OCI-LY1 (cell line): Measurements from ENCODE around the gene FBXL19.

Experiments
- H2AFZ ChIP-seq: fragments of 200-600 bp; sonication (generic), shearing (Covaris generic); 2 replicates; pipeline ENCODE4 v1.6.0; 2014; ENCODE audit warnings: antibody characterized with exemption, mild to moderate bottlenecking, low read length
- H3F3A ChIP-seq: fragments of 200-600 bp; sonication (generic), shearing (Covaris generic); 2 replicates; pipeline ENCODE4 v1.6.0; 2014; ENCODE audit warnings: mild to moderate bottlenecking, antibody characterized with exemption, low read length, moderate library complexity; ENCODE audit not compliant: insufficient read depth
- H3K27ac ChIP-seq: fragments of 200-600 bp; sonication (generic); 2 replicates; pipeline ENCODE4 v1.5.1; 2014; ENCODE audit warnings: low read length, mixed run types, mild to moderate bottlenecking, low read depth; ENCODE audit not compliant: poor library complexity, severe bottlenecking
- H3K27me3 ChIP-seq: fragments of 200-600 bp; sonication (generic); 2 replicates; pipeline ENCODE4 v1.6.0; 2014; ENCODE audit warnings: antibody characterized with exemption, mild to moderate bottlenecking, low read length, moderate library complexity; ENCODE audit not compliant: insufficient read depth
- H3K36me3 ChIP-seq: fragments of 200-600 bp; sonication (generic); 2 replicates; pipeline ENCODE4 v1.6.1; 2014; ENCODE audit warnings: mild to moderate bottlenecking, antibody characterized with exemption, low read length, moderate library complexity, mixed read lengths; ENCODE audit not compliant: insufficient read depth
- H3K4me1 ChIP-seq: fragments of 200-600 bp; sonication (generic); 2 replicates; pipeline ENCODE4 v1.5.1; 2014; ENCODE audit warnings: mild to moderate bottlenecking, low read length, moderate library complexity; ENCODE audit not compliant: insufficient read depth, severe bottlenecking
- H3K4me2 ChIP-seq: fragments of 200-600 bp; sonication (generic), shearing (Covaris generic); 2 replicates; pipeline ENCODE4 v1.6.1; 2014; ENCODE audit warnings: low read length
- H3K4me3 ChIP-seq: fragments of 200-600 bp; sonication (generic); 2 replicates; pipeline ENCODE4 v1.5.1; 2014; ENCODE audit warnings: low read length, low read depth, mild to moderate bottlenecking, mixed read lengths; ENCODE audit not compliant: poor library complexity, severe bottlenecking
- H3K79me2 ChIP-seq: fragments of 200-600 bp; shearing (Covaris generic); 2 replicates; pipeline ENCODE4 v1.6.1; 2016; ENCODE audit warnings: mixed run types, low read length, mixed read lengths; ENCODE audit not compliant: insufficient read depth
- H3K9ac ChIP-seq: fragments of 200-600 bp; sonication (generic), shearing (Covaris generic); 2 replicates; pipeline ENCODE4 v1.6.1; 2014; ENCODE audit warnings: mild to moderate bottlenecking, low read length, mixed read lengths
- H3K9me2 ChIP-seq: fragments of 200-600 bp; sonication (generic), shearing (Covaris generic); 2 replicates; pipeline ENCODE4 v1.6.1; 2014; ENCODE audit warnings: low read depth, mild to moderate bottlenecking, low read length, mixed read lengths
- H3K9me3 ChIP-seq: fragments of 200-600 bp; shearing (Covaris generic); 2 replicates; pipeline ENCODE4 v1.6.1; 2014; ENCODE audit warnings: low read length, mixed read lengths
- H4K20me1 ChIP-seq: fragments of 200-600 bp; sonication (generic), shearing (Covaris generic); 2 replicates; pipeline ENCODE4 v1.6.0; 2016; ENCODE audit warnings: mild to moderate bottlenecking, low read length; ENCODE audit not compliant: insufficient read depth
- CTCF ChIP-seq: fragments of 200-600 bp; sonication (generic), shearing (Covaris generic); IDR thresholded peaks from 2 replicates; pipeline ENCODE4 v1.5.1; 2017; ENCODE audit warnings: mild to moderate bottlenecking, antibody characterized with exemption, low read length, moderate library complexity, mixed read lengths
- EZH2 ChIP-seq: fragments of 200-600 bp; sonication (generic), shearing (Covaris generic); IDR thresholded peaks from 2 replicates; pipeline ENCODE4 v1.8.0; 2017; ENCODE audit warnings: borderline replicate concordance, mixed run types, mild to moderate bottlenecking, antibody characterized with exemption, low read length, moderate library complexity, mixed read lengths

FBXL19 gene

DNA sequence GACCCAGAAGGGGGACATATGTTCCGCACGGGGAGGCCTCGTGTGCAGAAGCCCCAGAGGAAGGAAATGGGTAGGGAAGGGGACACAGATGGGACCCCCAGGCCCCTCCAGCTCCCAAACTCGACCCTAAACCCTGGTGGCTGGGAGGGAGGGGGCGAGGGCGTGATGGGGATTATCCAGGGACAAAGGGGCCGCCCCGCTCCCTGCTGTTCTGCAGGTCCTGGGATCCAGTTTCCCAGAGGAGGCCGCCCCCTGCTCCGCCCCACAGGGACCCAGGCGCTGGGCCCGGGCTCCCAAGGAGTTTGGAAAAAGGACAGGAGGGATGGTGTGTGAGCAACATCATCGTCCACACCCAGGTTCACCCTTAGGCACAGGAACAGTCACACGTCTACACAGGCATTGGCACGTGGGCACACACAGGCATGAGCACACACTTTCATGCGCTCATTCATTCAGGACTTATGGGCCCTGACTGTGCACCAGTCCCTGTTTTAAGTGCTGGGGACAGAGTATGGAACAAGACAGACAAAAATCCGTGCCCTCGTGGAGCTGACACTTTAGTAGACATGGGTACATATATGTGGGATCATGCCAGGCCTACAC, 12.8 kb upstream of the FBXL19 start:
- Histone ChIP-seq H3K9ac (no peak overlapping the region), H3K4me1 (no peaks in the 10 kb centered on the region), H4K20me1 (no peaks in the 10 kb centered on the region), H3F3A (no peaks in the 10 kb centered on the region), H2AFZ (no peak overlapping the region), H3K27ac (no peak overlapping the region), H3K4me2 (no peak overlapping the region), H3K79me2 (no peaks in the 10 kb centered on the region), H3K9me3 (no peaks in the 10 kb centered on the region), H3K27me3 (no peaks in the 10 kb centered on the region), H3K4me3 (no peak overlapping the region), H3K36me3 (no peaks in the 10 kb centered on the region), H3K9me2 (no peaks in the 10 kb centered on the region)
- TF ChIP-seq EZH2 (no peak), CTCF (no peak)

- H3K36me3 ChIP-seq: no peaks in the 10 kb centered on the region
- H4K20me1 ChIP-seq: no peaks in the 10 kb centered on the region
- TF ChIP-seq CTCF: no peak
- TF ChIP-seq EZH2: no peak
- no peaks in the 10 kb centered on the region for H3K4me1 ChIP-seq
- no peaks in the 10 kb centered on the region for H3K79me2 ChIP-seq
- no peak overlapping the region for H2AFZ ChIP-seq
- no peak overlapping the region for H3K27ac ChIP-seq
- no peaks in the 10 kb centered on the region for H3F3A ChIP-seq
- no peak overlapping the region for H3K4me3 ChIP-seq
- no peaks in the 10 kb centered on the region for H3K9me2 ChIP-seq
- H3K9me3 ChIP-seq: no peaks in the 10 kb centered on the region
- H3K27me3 ChIP-seq: no peaks in the 10 kb centered on the region
- H3K4me2 ChIP-seq: no peak overlapping the region
- no peak overlapping the region for H3K9ac ChIP-seq
These were observed 10.5 kb upstream of the FBXL19 start for GRCh38 chr16:30912794-30913412.

- Histone ChIP-seq H3K4me2 (no peak overlapping the region), H3K36me3 (no peaks in the 10 kb centered on the region), H3K4me1 (no peaks in the 10 kb centered on the region), H3K27me3 (no peaks in the 10 kb centered on the region), H4K20me1 (no peaks in the 10 kb centered on the region), H3F3A (no peaks in the 10 kb centered on the region), H3K9me3 (no peaks in the 10 kb centered on the region), H3K9ac (no peak overlapping the region), H3K4me3 (no peak overlapping the region), H3K27ac (no peak overlapping the region), H2AFZ (no peak overlapping the region), H3K79me2 (no peaks in the 10 kb centered on the region), H3K9me2 (no peaks in the 10 kb centered on the region)
- TF ChIP-seq CTCF (no peak), EZH2 (no peak)
These were observed 8.5 kb upstream of the FBXL19 start for GRCh38 chr16:30914830-30915229.
